B cell (primary cell): ENCODE measurements around the gene ZNF521. TPM values are rescaled to one million over a fixed set of nuclear protein-coding genes. Genes with fewer than 3 reads are reported as not detected.
"Not testable (repeated sequence)": the region's sequence is repeated elsewhere in the genome, so short reads cannot be mapped to it uniquely, and the experiment has no call there.

Experiments
- ATAC-seq: fragments of 200-7000 bp; cut with Tn5 transposase; one replicate; pipeline ENCODE4 v1.10.0; 2021; ENCODE audit warnings: low read depth, mild to moderate bottlenecking, moderate number of reproducible peaks, moderate library complexity
- CTCF ChIA-PET: fragments of 350-600 bp; sonication (Branson Sonifier 250); formaldehyde crosslinking; loops from one replicate; lab custom pipeline; 2021; ENCODE audit warnings: antibody characterized with exemption, inconsistent platforms; lab: Charles Lee
- POLR2A ChIA-PET: fragments of 350-600 bp; sonication (Branson Sonifier 250); formaldehyde crosslinking; loops from one replicate; lab custom pipeline; 2021; ENCODE audit warnings: antibody characterized with exemption; lab: Charles Lee
- DNase-seq: peaks from one replicate; pipeline ENCODE4 v3.0.0; 2013
- H2AFZ ChIP-seq: 2 replicates; pipeline ENCODE4 v1.6.1; 2012; ENCODE audit warnings: mild to moderate bottlenecking, low read depth, low read length; ENCODE audit not compliant: insufficient read depth, poor library complexity, severe bottlenecking
- H3K27ac ChIP-seq, 2 donors: 1 replicate in 1 of 2; 2 replicates in 1 of 2; pipeline ENCODE4 v1.5.1; 2012 to 2013; ENCODE audit warnings: low read length in 2 of 2, mild to moderate bottlenecking in 2 of 2, moderate library complexity in 1 of 2
- H3K27me3 ChIP-seq, 4 experiments: fragments of 200-600 bp in 1 of 4; sonication (generic) in 1 of 4; replicated peaks in 1 of 4; 1 replicate in 2 of 4; 2 replicates in 2 of 4; pipeline versions ENCODE4 v1.6.1 to v1.7.0; 2013 to 2016; ENCODE audit warnings: low read length in 3 of 4, mild to moderate bottlenecking in 2 of 4, mixed read lengths in 1 of 4, moderate library complexity in 1 of 4; ENCODE audit not compliant: insufficient read depth in 4 of 4, control insufficient read depth in 3 of 4; ENCODE audit errors: control extremely low read depth in 1 of 4
- H3K36me3 ChIP-seq, 2 experiments: replicated peaks in 1 of 2; 1 replicate in 1 of 2; 2 replicates in 1 of 2; pipeline versions ENCODE4 v1.6.1 to v1.7.1; 2013; ENCODE audit warnings: low read length in 1 of 2; ENCODE audit not compliant: insufficient read depth in 2 of 2, control insufficient read depth in 1 of 2; ENCODE audit errors: control extremely low read depth in 1 of 2, extremely low read depth in 1 of 2
- H3K4me1 ChIP-seq, 2 donors: fragments of 200-600 bp in 1 of 2; sonication (generic) in 1 of 2; 1 replicate in 1 of 2; 2 replicates in 1 of 2; pipeline versions ENCODE4 v1.5.1 to v1.6.1; 2013 to 2017; ENCODE audit warnings: low read length in 2 of 2; ENCODE audit not compliant: control insufficient read depth in 2 of 2, insufficient read depth in 2 of 2
- H3K4me2 ChIP-seq: replicated peaks from 2 replicates; pipeline ENCODE3; 2012; ENCODE audit warnings: mild to moderate bottlenecking, low read depth, low read length; ENCODE audit not compliant: poor library complexity, severe bottlenecking
- H3K4me3 ChIP-seq, 5 experiments: fragments of 200-600 bp in 1 of 5; sonication (generic) in 1 of 5; 1 replicate in 3 of 5; 2 replicates in 2 of 5; pipeline versions ENCODE4 v1.5.1 to v1.7.0; 2011 to 2016; ENCODE audit warnings: low read length in 4 of 5, mild to moderate bottlenecking in 4 of 5, low read depth in 2 of 5, control low read depth in 1 of 5, moderate library complexity in 1 of 5; ENCODE audit not compliant: insufficient read depth in 1 of 5; ENCODE audit errors: control extremely low read depth in 1 of 5, extremely low read depth in 1 of 5
- H3K79me2 ChIP-seq: fragments of 200-600 bp; sonication (generic); one replicate; pipeline ENCODE4 v1.6.0; 2016; ENCODE audit warnings: low read length; ENCODE audit not compliant: control insufficient read depth, insufficient read depth
- H3K9ac ChIP-seq: fragments of 200-600 bp; sonication (generic); 2 replicates; pipeline ENCODE4 v1.6.1; 2017; ENCODE audit warnings: mild to moderate bottlenecking, low read length, moderate library complexity
- H3K9me3 ChIP-seq, 3 donors: one replicate each; pipeline versions ENCODE4 v1.6.1 to v1.7.1; 2013; ENCODE audit warnings: low read length in 2 of 3; ENCODE audit not compliant: control insufficient read depth in 2 of 3, insufficient read depth in 1 of 3; ENCODE audit errors: control extremely low read depth in 1 of 3
- H4K20me1 ChIP-seq: 2 replicates; pipeline ENCODE4 v1.6.0; 2012; ENCODE audit warnings: mild to moderate bottlenecking, low read length; ENCODE audit not compliant: insufficient read depth, control insufficient read depth, poor library complexity, severe bottlenecking
- H3K27ac Mint-ChIP-seq: one replicate; pipeline ENCODE4 v1.8.0; 2021; ENCODE audit warnings: mixed read lengths
- H3K27me3 Mint-ChIP-seq: one replicate; pipeline ENCODE4 v1.8.0; 2021; ENCODE audit warnings: mixed read lengths
- H3K4me1 Mint-ChIP-seq: one replicate; pipeline ENCODE4 v1.8.0; 2021; ENCODE audit warnings: mixed read lengths
- H3K4me3 Mint-ChIP-seq: one replicate; pipeline ENCODE4 v1.8.0; 2021; ENCODE audit warnings: mixed read lengths
- H3K9me3 Mint-ChIP-seq: one replicate; pipeline ENCODE4 v1.8.0; 2022; ENCODE audit warnings: mixed read lengths; ENCODE audit not compliant: insufficient read depth
- EZH2 ChIP-seq: IDR thresholded peaks from 2 replicates; pipeline ENCODE4 v1.6.1; 2012; ENCODE audit warnings: borderline replicate concordance, low read depth, mild to moderate bottlenecking, moderate library complexity, low read length; ENCODE audit not compliant: insufficient read depth, poor library complexity, severe bottlenecking
- WGBS: methylation state at CpG from one replicate; pipeline ENCODE4 v1.1.5; 2013; ENCODE audit warnings: missing lambda C conversion rate; ENCODE audit not compliant: insufficient coverage; 5-methylcytosine and 5-hydroxymethylcytosine counted together
- intact Hi-C: fragments of 100-400 bp; cut with micrococcal nuclease; formaldehyde crosslinking; loops from one replicate; pipeline ENCODE4 v1.10.0; 2022
- polyA plus RNA-seq: library from polyadenylated mRNA; depleted of rRNA; stranded (reverse); fragments of >200 nt; gene quantifications from 2 replicates; pipeline ENCODE4 v1.2.3, GENCODE V29; 2012
- total RNA-seq, 2 donors: library from RNA; stranded (reverse); fragments of 120-200 nt in 1 of 2; gene quantifications; 1 replicate in 1 of 2; 2 replicates in 1 of 2; pipeline versions ENCODE4 v1.2.3 to v1.2.4, GENCODE V29; 2013 to 2022
- TF ChIP-seq, protein P1 (sequence below): fragments of 200-600 bp; IDR thresholded peaks from one replicate; pipeline ENCODE4 v1.8.0; 2022; ENCODE audit warnings: antibody characterized with exemption, mild to moderate bottlenecking

Gene ZNF521
- total and polyA plus RNA-seq, 2 donors (not counting 1 experiment from before 2014, with no cell fraction given): 0.04 to 9.0 TPM

DNA sequence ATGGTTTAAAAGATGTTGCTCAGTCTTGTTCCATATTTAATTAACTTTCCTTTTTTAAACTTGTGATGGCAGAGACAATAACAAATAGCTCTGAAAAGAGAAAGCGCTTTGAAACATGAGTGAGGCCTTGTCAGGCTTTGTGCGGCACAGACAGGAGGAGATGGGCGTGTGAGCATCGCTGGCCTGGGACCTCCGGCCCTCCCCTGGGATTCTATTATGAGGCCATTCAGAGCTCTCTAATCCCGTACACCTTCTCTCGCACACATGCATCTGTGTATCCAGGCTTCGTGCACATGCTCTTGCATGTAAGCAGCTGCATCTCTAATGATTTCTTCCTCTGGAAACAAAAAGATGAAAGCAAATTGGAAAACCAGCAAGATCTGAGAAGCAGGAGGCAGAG, 313.7 kb downstream of the ZNF521 start:
- peaks cover 13% of the 10 kb centered on the region for H3K27me3 Mint-ChIP-seq
- no peak overlapping the region for H2AFZ ChIP-seq
- no peaks in the 10 kb centered on the region for H4K20me1 ChIP-seq
- no peak overlapping the region for H3K4me2 ChIP-seq
- CTCF ChIA-PET: interaction anchor here (1.2 kb wide), 1 partner anchor 106 kb away, joined by 3 read pairs; no protein-coding TSS in a partner anchor
- H3K79me2 ChIP-seq: no peaks in the 10 kb centered on the region
- no peaks in the 10 kb centered on the region for H3K4me1 ChIP-seq
- no peak for ATAC-seq
- intact Hi-C loops: no loop called here
- H3K4me3 ChIP-seq: no peak overlapping the region
- H3K9ac ChIP-seq: no peak overlapping the region
- no peaks in the 10 kb centered on the region for H3K9me3 Mint-ChIP-seq
- no peaks in the 10 kb centered on the region for H3K36me3 ChIP-seq
- H3K27ac ChIP-seq: no peak overlapping the region
- 100% methylated on average over 4 of the region's 8 CpGs for whole genome bisulfite sequencing
- no peak for TF ChIP-seq EZH2
- TF ChIP-seq, protein P1, sequence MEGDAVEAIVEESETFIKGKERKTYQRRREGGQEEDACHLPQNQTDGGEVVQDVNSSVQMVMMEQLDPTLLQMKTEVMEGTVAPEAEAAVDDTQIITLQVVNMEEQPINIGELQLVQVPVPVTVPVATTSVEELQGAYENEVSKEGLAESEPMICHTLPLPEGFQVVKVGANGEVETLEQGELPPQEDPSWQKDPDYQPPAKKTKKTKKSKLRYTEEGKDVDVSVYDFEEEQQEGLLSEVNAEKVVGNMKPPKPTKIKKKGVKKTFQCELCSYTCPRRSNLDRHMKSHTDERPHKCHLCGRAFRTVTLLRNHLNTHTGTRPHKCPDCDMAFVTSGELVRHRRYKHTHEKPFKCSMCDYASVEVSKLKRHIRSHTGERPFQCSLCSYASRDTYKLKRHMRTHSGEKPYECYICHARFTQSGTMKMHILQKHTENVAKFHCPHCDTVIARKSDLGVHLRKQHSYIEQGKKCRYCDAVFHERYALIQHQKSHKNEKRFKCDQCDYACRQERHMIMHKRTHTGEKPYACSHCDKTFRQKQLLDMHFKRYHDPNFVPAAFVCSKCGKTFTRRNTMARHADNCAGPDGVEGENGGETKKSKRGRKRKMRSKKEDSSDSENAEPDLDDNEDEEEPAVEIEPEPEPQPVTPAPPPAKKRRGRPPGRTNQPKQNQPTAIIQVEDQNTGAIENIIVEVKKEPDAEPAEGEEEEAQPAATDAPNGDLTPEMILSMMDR: no peak
- H3K27ac Mint-ChIP-seq: no peak overlapping the region
- no peaks in the 10 kb centered on the region for H3K9me3 ChIP-seq
- H3K4me3 Mint-ChIP-seq: no peak overlapping the region
- no peaks in the 10 kb centered on the region for H3K4me1 Mint-ChIP-seq
- no peak for DNase-seq
- peaks cover 0 to 5% (median 0%) of the 10 kb centered on the region in 4 experiments for H3K27me3 ChIP-seq
- POLR2A ChIA-PET: no interaction called here

DNA sequence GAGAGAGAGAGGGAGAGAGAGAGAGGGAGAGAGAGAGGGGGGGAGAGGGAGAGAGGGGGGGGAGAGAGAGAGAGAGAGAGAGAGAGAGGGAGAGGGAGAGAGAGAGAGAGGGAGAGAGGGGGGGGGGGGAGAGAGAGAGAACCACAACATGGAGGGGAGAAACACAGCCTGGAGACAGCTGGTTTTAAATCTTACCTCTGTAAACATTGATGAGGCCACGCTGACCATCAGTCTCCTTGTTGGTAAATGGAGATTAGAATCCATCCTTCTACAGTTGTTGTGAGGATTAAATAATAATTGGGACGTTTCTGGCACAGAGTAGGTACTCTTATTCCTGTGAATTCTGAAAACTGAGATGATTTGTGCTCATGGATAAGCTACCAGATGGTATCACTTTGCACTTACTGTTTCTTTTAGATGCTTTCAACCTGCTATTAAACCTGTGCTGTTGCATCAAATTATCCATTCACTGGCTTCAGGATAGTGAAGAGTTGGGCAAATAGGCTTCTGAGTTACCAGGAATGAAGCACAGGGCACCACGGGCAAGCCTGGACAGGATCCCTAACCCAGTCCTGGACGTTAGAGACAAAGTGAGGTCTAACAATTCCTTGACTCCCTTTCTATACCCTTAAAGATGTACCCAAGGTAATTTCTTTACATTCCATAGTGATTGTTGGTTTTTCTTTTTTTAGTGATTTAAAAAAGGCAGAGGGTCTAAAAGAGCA, 318.1 kb downstream of the ZNF521 start:
- Mint-ChIP-seq H3K27ac (no peak overlapping the region), H3K4me3 (no peak overlapping the region), H3K9me3 (no peaks in the 10 kb centered on the region), H3K4me1 (peaks cover 2% of the 10 kb centered on the region), H3K27me3 (peaks cover 17% of the 10 kb centered on the region)
- intact Hi-C loops: no loop called here
- Histone ChIP-seq H3K4me3 (no peak overlapping the region), H3K27ac (no peak overlapping the region), H3K9me3 (peaks cover 0 to 2% (median 0%) of the 10 kb centered on the region in 3 donors), H3K4me1 (no peaks in the 10 kb centered on the region), H3K79me2 (no peaks in the 10 kb centered on the region), H3K9ac (no peak overlapping the region), H3K36me3 (no peaks in the 10 kb centered on the region), H2AFZ (no peak overlapping the region), H3K27me3 (no peaks in the 10 kb centered on the region), H4K20me1 (no peaks in the 10 kb centered on the region), H3K4me2 (no peak overlapping the region)
- 62% methylated on average over 2 of the region's 4 CpGs for WGBS
- TF ChIP-seq EZH2: no peak
- TF ChIP-seq, protein P1: no peak
- ATAC-seq (no peak), DNase-seq (no peak)
- POLR2A ChIA-PET: interaction anchor here (0.7 kb wide), 1 partner anchor 15 kb away, joined by 3 read pairs; no protein-coding TSS in a partner anchor
- CTCF ChIA-PET: no interaction called here

DNA sequence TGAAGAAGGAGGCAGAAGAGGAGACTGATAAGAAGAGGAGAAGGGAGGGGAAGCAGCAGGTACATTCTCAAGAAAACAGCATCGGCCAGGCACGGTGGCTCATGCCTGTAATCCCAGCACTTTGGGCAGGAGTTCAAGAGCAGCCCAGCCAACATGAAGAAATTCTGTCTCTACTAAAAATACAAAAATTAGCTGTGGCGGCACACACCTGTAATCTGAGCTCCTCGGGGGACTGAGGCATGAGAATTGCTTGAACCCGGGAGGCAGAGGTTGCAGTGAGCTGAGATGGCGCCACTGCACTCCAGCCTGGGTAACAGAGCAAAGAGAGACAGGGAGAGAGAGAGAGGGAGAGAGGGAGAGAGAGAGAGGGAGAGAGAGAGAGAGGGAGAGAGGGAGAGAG, 318.8 kb downstream of the ZNF521 start:
- whole genome bisulfite sequencing: no CpG with 5 or more reads among the region's 6 CpGs
- CTCF ChIA-PET: not testable (repeated sequence)

More for the DNA sequence above, 318.8 kb downstream of the ZNF521 start:
- H3K4me1 ChIP-seq, H2AFZ ChIP-seq, H3K4me3 ChIP-seq, H4K20me1 ChIP-seq, H3K4me2 ChIP-seq, H3K4me1 Mint-ChIP-seq, H3K36me3 ChIP-seq, H3K9me3 ChIP-seq, H3K79me2 ChIP-seq, H3K27ac Mint-ChIP-seq, intact Hi-C loops, H3K9me3 Mint-ChIP-seq, H3K27me3 ChIP-seq, POLR2A ChIA-PET, H3K4me3 Mint-ChIP-seq, H3K9ac ChIP-seq, ATAC-seq, H3K27ac ChIP-seq, DNase-seq: not testable (repeated sequence)
- peaks cover 18% of the 10 kb centered on the region for H3K27me3 Mint-ChIP-seq
